Sigmoid colon (tissue), 7 donors: ENCODE data around the gene TMEM255A. TPM values are rescaled to one million over a fixed set of nuclear protein-coding genes. Genes with fewer than 3 reads are reported as not detected.

Experiments used
- DNase-seq: peaks from one replicate; pipeline ENCODE4 v3.0.0-alpha.2; 2019
- H3K27ac ChIP-seq, 4 donors: fragments of 200-600 bp; sonication (generic); one replicate each; pipeline ENCODE4 v1.5.1; 2016 to 2019; ENCODE audit warnings: mild to moderate bottlenecking in 1 of 4
- H3K27me3 ChIP-seq, 3 donors: fragments of 200-600 bp; sonication (generic); one replicate each; pipeline ENCODE4 v1.5.1; 2019; ENCODE audit warnings: mild to moderate bottlenecking in 1 of 3
- H3K36me3 ChIP-seq, 4 donors: fragments of 200-600 bp; sonication (generic); one replicate each; pipeline ENCODE4 v1.5.1; 2016 to 2019
- H3K4me1 ChIP-seq, 4 donors: fragments of 200-600 bp; sonication (generic); one replicate each; pipeline ENCODE4 v1.5.1; 2017 to 2019
- H3K4me3 ChIP-seq, 4 donors: fragments of 200-600 bp; sonication (generic); one replicate each; pipeline ENCODE4 v1.5.1; 2017 to 2019; ENCODE audit warnings: mild to moderate bottlenecking in 2 of 4, moderate library complexity in 1 of 4
- H3K9me3 ChIP-seq, 4 donors: fragments of 200-600 bp in 3 of 4; sonication (generic) in 3 of 4; one replicate each; pipeline versions ENCODE4 v1.5.1 to v1.6.1; 2013 to 2019
- EP300 ChIP-seq, 4 donors: sonication (generic); formaldehyde crosslinking; IDR thresholded peaks; one replicate each; pipeline ENCODE4 v1.6.1; 2017; ENCODE audit warnings: antibody characterized with exemption in 4 of 4
- POLR2A ChIP-seq, 2 donors: fragments of 450-650 bp; IDR thresholded peaks; one replicate each; pipeline ENCODE4 v1.6.1; 2016; ENCODE audit warnings: antibody characterized with exemption in 2 of 2, mild to moderate bottlenecking in 2 of 2, moderate library complexity in 2 of 2
- POLR2AphosphoS5 ChIP-seq, 4 donors: sonication (generic); formaldehyde crosslinking; IDR thresholded peaks; one replicate each; pipeline ENCODE4 v1.6.1; 2017; ENCODE audit warnings: antibody characterized with exemption in 4 of 4
- WGBS, 2 donors: extraction: QIAGEN DNeasy Blood & Tissue Kit; methylation state at CpG; one replicate each; pipeline ENCODE4 v1.1.7; 2013; 5-methylcytosine and 5-hydroxymethylcytosine counted together
- intact Hi-C: fragments of 100-400 bp; cut with DNase I; formaldehyde crosslinking; loops from one replicate; pipeline ENCODE4 v1.15.1; 2023
- polyA plus RNA-seq, 3 donors: library from polyadenylated mRNA; stranded (reverse); fragments of 200-250 nt; gene quantifications; one replicate each; pipeline ENCODE4 v1.2.3, GENCODE V29; 2013
- total RNA-seq, 4 donors: library from RNA; depleted of rRNA; stranded (reverse); fragments of >200 nt; gene quantifications; one replicate each; pipeline ENCODE4 v1.1.0, GENCODE V29; 2016
- TF ChIP-seq, protein P1 (sequence below), 4 experiments: fragments of 450-650 bp in 3 of 4; fragments of 200-600 bp in 1 of 4; IDR thresholded peaks; one replicate each; pipeline ENCODE4 v1.5.1; 2016 to 2019; ENCODE audit warnings: antibody characterized with exemption in 4 of 4, mild to moderate bottlenecking in 3 of 4, moderate library complexity in 2 of 4
- donor health status: healthy with polysubstance abuse.
- donor health status: Bipolar disorder and iron deficiency.
- donor health status: healthy.

Gene TMEM255A
- total RNA-seq (1 to 10 TPM; 1.5 to 5.9 (median 4.3) TPM), polyA plus RNA-seq (1 to 10 TPM in 2 of 3 donors, under 1 TPM in 1; 0.69 to 4.2 (median 1.8) TPM)

DNA sequence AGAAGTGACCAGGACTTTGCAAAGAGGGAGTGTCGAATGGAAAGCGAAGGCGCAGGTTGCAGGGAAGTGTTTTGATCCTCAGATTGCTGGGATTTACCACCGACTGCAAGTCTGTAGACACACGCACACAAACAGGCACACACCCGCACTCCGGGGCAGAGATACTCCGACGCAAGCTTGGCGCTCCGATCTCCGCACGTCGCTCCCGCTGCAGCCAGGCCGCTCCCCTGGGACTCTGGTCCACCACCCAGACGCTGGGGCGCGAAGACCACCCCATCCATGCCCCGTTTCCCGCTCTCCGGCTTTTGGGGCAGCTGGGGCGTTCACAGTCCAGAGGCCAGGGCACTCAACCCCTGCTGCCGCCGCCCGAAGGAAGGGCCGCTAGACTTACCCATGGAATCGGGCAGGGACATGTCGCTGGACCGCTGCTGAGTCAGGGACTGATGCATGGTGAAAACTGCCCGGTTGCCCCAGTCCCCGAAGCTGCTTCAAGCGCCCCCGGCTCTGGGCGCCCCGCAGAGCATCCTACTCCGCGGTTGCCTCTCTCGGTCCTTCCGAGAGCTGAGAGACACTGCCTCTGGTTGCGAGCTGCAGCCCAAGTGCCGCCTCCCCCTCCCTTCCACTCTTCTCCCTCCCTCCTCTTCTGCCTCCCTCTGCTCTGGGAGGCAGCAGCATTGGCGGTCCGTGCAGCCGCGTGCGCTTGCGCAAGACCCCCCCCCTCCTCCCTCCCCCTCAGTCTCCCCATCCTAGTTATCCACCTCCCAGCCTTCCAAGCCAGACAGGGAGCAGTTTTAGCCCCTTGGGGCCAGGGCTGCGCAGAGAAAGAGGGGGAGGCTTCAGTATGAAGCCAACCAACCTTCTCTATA, at the start of gene TMEM255A:
Gene TMEM255A, minus strand, starts transcription at position 601 of the 866 bp plus-strand sequence. Its CDS starts 152 bp downstream, at position 449.
- no peak for TF ChIP-seq EP300 (IDR thresholded peaks at IDR 0.05)
- TF ChIP-seq POLR2A (IDR thresholded peaks at IDR 0.05), result no peak
- TF ChIP-seq POLR2AphosphoS5 (IDR thresholded peaks at IDR 0.05), result no peak
- TF ChIP-seq, protein P1, sequence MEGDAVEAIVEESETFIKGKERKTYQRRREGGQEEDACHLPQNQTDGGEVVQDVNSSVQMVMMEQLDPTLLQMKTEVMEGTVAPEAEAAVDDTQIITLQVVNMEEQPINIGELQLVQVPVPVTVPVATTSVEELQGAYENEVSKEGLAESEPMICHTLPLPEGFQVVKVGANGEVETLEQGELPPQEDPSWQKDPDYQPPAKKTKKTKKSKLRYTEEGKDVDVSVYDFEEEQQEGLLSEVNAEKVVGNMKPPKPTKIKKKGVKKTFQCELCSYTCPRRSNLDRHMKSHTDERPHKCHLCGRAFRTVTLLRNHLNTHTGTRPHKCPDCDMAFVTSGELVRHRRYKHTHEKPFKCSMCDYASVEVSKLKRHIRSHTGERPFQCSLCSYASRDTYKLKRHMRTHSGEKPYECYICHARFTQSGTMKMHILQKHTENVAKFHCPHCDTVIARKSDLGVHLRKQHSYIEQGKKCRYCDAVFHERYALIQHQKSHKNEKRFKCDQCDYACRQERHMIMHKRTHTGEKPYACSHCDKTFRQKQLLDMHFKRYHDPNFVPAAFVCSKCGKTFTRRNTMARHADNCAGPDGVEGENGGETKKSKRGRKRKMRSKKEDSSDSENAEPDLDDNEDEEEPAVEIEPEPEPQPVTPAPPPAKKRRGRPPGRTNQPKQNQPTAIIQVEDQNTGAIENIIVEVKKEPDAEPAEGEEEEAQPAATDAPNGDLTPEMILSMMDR (IDR thresholded peaks at IDR 0.05), result no peak
- H3K36me3 ChIP-seq, result no peaks in the 10 kb centered on the region
- peaks cover 4 to 25% (median 5%) of the 10 kb centered on the region in 3 donors for H3K27me3 ChIP-seq
- no peaks in the 10 kb centered on the region for H3K9me3 ChIP-seq
- WGBS, 2 donors, result 3 to 6% methylated on average over 49 of the region's 49 CpGs
- intact Hi-C loops, result loop anchor here (10.0 kb wide), 1 partner anchor 164 kb away; no protein-coding TSS in a partner anchor
- peaks cover 0 to 24% (median 18%) of the 10 kb centered on the region in 4 donors for H3K4me1 ChIP-seq
- peak within 1 kb of the TSS; percentile 9 to 46 (median 39) for H3K4me3 ChIP-seq
- DNase-seq, result peak; percentile 68
- peak within 1 kb of the TSS in 1 of 4 donors; percentile 41 for H3K27ac ChIP-seq

DNA sequence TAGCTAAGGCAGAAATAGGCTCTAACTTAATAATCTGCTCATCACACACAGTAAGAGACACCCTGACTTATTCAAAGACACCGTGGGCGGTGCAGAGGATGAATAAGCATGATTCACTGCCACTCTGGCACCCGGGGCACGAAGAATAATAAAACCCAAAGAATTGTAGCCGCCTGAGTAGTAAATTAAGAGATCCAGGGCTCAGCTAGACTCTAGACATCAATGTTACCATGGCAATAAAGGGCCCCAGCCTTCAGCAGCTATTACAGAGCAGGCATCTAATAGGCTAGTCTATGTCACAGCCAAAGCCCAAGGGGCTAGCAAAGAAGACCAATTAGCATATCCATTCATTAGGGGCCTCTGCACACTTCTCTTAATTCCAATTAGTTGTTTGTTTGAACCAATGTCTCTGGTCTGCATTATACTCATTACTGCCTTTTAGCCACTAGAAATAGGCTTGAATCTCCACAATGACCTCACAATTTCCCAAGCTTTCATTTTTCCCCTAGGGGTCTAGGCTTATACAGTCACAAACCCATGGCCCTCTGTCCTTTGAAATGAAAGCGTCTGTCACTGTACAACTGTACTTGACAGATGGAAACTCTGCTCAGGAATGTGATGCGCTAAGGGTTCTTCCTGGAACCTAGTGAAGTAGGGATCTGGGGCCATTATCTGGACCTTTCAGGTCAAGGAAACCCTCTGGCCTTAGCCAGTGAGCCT, 47.6 kb upstream of the TMEM255A start:
- H3K27ac ChIP-seq, result no peak overlapping the region
- no peak overlapping the region for H3K4me3 ChIP-seq
- H3K36me3 ChIP-seq, result no peaks in the 10 kb centered on the region
- TF ChIP-seq EP300 (IDR thresholded peaks at IDR 0.05), result no peak
- no peak for TF ChIP-seq POLR2A (IDR thresholded peaks at IDR 0.05)
- TF ChIP-seq, protein P1 (IDR thresholded peaks at IDR 0.05), result no peak
- no peak for TF ChIP-seq POLR2AphosphoS5 (IDR thresholded peaks at IDR 0.05)
- intact Hi-C loops, result no loop called here
- DNase-seq, result no peak
- no peaks in the 10 kb centered on the region for H3K4me1 ChIP-seq
- 70 to 72% methylated on average over 7 of the region's 7 CpGs for WGBS, 2 donors
- H3K9me3 ChIP-seq, result no peaks in the 10 kb centered on the region
- no peaks in the 10 kb centered on the region for H3K27me3 ChIP-seq

DNA sequence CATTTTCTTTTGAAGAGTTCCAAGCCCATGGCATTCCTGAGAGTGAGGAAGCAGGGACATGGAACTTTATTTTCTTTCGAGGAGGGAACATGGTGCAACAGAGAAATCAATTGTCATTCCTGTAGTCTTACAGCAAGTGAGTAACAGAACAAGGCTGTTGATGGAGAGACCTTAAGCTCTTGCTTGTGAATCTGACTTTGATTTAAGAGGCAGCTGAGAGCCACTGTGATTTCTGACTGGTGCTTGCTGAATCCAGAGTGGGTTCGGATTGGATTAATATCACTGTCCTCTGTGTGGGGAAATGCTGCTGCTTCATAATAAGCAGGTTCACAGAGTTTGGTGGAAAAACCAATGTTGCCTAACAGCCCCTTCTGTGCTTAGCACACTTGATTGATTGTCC, 45.9 kb upstream of the TMEM255A start:
- intact Hi-C loops, result no loop called here
- 58 to 74% methylated on average over 2 of the region's 2 CpGs for WGBS, 2 donors
- Histone ChIP-seq H3K4me3 (no peak overlapping the region), H3K27me3 (no peaks in the 10 kb centered on the region), H3K4me1 (no peaks in the 10 kb centered on the region), H3K9me3 (no peaks in the 10 kb centered on the region), H3K27ac (no peak overlapping the region), H3K36me3 (no peaks in the 10 kb centered on the region)
- DNase-seq, result no peak
- no peak for TF ChIP-seq EP300 (IDR thresholded peaks at IDR 0.05)
- no peak for TF ChIP-seq POLR2A (IDR thresholded peaks at IDR 0.05)
- TF ChIP-seq, protein P1 (IDR thresholded peaks at IDR 0.05), result no peak
- TF ChIP-seq POLR2AphosphoS5 (IDR thresholded peaks at IDR 0.05), result no peak

DNA sequence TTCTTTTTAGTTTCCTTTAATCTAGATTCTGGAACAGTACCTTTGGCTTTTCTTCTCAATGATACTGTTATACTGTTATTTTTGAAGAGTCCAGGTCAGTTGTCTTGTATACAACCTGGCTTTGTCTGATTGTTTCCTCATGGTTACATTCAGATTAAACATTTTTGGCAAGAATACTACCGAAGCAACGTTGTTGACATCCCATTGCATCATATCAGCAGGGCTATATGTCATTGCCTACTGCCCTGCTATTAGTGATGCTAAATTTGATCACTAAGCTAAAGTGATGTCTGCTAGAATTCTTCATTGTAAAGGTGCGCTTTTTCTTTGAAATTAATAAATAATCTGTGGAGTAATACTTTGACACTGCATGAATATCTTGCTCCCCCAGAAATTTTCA, 44.8 kb upstream of the TMEM255A start:
- Histone ChIP-seq H3K36me3 (no peaks in the 10 kb centered on the region), H3K27ac (no peak overlapping the region), H3K4me1 (no peaks in the 10 kb centered on the region), H3K9me3 (no peaks in the 10 kb centered on the region), H3K27me3 (no peaks in the 10 kb centered on the region), H3K4me3 (no peak overlapping the region)
- DNase-seq, result no peak
- intact Hi-C loops, result no loop called here
- TF ChIP-seq, protein P1 (IDR thresholded peaks at IDR 0.05), result no peak
- TF ChIP-seq EP300 (IDR thresholded peaks at IDR 0.05) (no peak), POLR2AphosphoS5 (IDR thresholded peaks at IDR 0.05) (no peak), POLR2A (IDR thresholded peaks at IDR 0.05) (no peak)
- WGBS, 2 donors, result 76 to 85% methylated on average over 3 of the region's 3 CpGs
